AG04449 (cell line): ENCODE data around the gene MED13L.

Experiments
- CTCF ChIA-PET: fragments of 350-600 bp; formaldehyde crosslinking; extraction: SDS; loops from one replicate; lab custom pipeline; 2021; ENCODE audit warnings: antibody characterized with exemption; lab: Yijun Ruan, JAX
- POLR2A ChIA-PET: fragments of 400-600, 350-600 bp; formaldehyde crosslinking; extraction: SDS; loops from one replicate; lab custom pipeline; 2020; ENCODE audit warnings: antibody characterized with exemption, inconsistent platforms; lab: Yijun Ruan, JAX
- DNase-seq: peaks from one replicate; pipeline ENCODE4 v3.0.0-alpha.2; 2010; ENCODE audit warnings: low read depth, low spot score
- H3K4me3 ChIP-seq: 2 replicates; pipeline ENCODE4 v1.5.1; 2011; ENCODE audit warnings: low read depth, mild to moderate bottlenecking, control low read depth, low read length
- TF ChIP-seq, protein P1 (sequence below): IDR thresholded peaks from one replicate; pipeline ENCODE4 v1.5.1; 2011; ENCODE audit warnings: mild to moderate bottlenecking, moderate library complexity, low read length, control low read depth, inconsistent platforms; ENCODE audit not compliant: insufficient read depth; ENCODE audit errors: missing control alignments

MED13L gene

DNA sequence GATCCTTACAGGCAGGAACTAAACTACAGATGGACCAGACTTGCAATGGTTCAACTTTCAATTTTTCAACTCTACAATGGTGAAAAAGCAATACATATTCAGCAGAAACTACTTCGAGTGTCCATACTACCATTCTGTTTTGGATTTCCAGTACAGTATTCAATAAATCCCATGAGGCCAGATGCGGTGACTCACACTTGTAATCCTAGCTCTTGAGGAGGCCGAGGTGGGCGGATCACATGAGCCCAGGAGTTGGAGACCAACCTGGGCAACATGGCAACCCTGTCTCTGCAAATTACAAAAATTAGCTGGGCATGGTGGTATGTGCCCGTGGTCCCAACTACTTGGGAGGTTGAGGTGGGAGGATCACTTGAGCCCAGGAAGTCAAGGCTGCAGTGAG, 336.1 kb downstream of the MED13L start:
- no peak for DNase-seq
- ChIA-PET CTCF (no interaction called here), POLR2A (no interaction called here)
- TF ChIP-seq, protein P1, sequence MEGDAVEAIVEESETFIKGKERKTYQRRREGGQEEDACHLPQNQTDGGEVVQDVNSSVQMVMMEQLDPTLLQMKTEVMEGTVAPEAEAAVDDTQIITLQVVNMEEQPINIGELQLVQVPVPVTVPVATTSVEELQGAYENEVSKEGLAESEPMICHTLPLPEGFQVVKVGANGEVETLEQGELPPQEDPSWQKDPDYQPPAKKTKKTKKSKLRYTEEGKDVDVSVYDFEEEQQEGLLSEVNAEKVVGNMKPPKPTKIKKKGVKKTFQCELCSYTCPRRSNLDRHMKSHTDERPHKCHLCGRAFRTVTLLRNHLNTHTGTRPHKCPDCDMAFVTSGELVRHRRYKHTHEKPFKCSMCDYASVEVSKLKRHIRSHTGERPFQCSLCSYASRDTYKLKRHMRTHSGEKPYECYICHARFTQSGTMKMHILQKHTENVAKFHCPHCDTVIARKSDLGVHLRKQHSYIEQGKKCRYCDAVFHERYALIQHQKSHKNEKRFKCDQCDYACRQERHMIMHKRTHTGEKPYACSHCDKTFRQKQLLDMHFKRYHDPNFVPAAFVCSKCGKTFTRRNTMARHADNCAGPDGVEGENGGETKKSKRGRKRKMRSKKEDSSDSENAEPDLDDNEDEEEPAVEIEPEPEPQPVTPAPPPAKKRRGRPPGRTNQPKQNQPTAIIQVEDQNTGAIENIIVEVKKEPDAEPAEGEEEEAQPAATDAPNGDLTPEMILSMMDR: no peak
- no peak overlapping the region for H3K4me3 ChIP-seq

DNA sequence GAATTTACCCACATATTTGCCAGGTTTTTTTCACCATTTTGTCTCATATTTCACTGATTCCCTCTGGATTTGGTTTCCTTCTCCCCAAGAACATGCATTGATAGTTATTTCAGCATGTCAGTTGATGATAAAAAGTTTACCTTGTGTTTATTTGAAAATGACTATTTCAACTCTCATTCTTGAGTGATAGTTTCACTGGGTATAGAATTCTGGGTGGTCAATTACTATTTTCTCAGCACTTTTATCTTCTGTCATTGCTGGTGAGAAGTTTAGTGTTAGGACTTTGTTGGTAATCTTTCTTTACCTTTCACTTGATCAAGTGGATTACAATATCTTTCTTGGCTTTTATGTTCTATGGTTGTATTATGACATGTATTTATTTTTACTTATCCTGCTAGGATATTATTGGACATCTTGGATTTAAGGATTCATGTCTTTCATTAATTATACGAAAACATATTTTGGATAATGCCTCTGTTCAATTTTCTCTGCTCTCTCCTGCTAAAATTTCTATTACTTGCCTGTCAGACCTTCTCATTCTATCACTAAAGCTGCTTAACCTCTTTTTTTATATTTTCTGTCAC, 338.6 kb downstream of the MED13L start:
- H3K4me3 ChIP-seq: no peak overlapping the region
- TF ChIP-seq, protein P1: no peak
- no peak for DNase-seq
- ChIA-PET POLR2A (no interaction called here), CTCF (interaction anchor here (1.7 kb wide), 1 partner anchor 21 kb away, joined by 4 read pairs; no protein-coding TSS in a partner anchor)

DNA sequence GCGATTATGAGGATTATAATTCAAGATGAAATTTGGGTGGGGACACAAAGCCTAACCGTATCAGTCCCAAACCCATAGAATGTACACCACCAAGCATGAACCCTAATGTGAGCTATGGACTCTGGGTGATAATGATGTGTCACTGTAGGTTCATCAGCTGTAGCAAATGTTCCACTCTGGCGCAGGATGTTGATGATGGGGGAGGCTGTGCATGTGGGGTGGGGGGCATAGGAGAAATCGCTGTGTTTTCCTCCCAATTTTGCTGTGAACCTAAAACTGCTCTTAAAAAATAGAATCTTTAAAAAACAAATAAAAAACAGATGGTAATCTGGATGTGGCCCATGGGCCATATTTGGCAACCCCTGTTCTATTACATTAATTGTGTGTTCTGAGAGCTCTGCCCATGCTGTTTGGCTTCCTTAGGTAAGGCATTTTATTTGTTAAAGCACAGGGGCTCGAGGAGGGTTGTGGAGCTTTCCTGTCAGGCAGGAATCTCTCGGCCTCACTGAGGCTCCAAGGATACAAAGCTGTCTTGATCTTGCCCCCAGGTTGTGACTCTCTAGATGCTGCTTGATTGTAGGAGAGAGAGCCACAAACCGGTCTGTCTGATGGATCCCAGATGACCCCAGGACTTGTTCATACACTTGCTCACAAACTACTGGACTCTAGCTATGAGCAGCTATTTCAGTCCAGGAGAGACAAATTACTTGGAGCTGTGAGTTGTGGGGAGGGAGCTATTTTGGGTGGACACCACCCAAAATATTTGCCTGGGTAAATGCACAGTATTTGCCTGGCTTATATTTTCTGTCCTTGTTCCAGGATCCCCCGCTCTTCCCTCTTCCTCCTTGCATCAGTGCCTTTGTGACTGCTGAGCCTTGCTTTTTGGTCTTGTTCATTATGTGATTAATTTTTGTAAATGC, 340.2 kb downstream of the MED13L start:
- ChIA-PET POLR2A (no interaction called here), CTCF (interaction anchor here (1.0 to 1.5 kb wide), 2 partner anchors 9 to 19 kb away, joined by 3 to 4 read pairs; no protein-coding TSS in a partner anchor)
- TF ChIP-seq, protein P1: no peak

DNA sequence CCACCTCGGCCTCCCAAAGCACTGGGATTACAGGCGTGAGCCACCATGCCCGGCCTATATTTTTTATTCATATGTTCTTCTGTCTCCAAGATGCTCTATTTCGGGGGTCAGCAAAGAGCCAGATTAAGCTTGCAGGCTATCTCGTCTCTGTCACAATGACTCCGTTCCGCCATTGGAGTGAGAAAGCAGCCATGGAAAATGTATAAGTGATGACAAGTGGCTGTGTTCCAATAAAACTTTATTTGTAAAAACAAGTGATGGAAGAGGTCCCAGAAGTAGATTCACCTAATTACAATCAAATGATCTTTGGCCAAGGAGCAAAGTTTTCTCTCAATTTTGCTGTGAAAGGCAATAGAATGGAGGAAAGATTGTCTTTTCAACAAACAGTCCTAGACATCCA, 342.6 kb downstream of the MED13L start:
- DNase-seq: no peak
- H3K4me3 ChIP-seq: no peak overlapping the region
- TF ChIP-seq, protein P1: no peak
- ChIA-PET CTCF (interaction anchor here (0.8 kb wide), 1 partner anchor 17 kb away, joined by 3 read pairs; no protein-coding TSS in a partner anchor), POLR2A (no interaction called here)

More for the DNA sequence above, 340.2 kb downstream of the MED13L start:
- H3K4me3 ChIP-seq: no peak overlapping the region
- no peak for DNase-seq

DNA sequence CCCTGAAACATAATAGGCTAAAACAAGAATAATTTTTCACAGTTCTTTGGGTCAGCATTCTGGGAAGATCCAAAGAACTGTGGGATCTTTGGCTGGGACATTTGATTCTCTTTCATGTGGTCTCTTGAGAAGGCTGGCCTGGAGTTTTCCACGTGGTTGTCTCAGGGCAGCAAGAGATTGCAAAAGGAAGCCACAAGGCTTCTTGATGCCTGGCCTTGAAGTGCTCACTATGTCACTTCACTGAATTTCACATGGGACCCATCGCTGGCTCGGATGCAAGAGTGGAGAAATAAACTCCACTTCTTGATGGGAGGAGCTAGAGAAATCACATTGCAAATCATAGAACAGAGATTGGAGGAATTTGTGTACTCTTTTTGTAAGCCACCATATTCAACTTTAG, 343.4 kb downstream of the MED13L start:
- TF ChIP-seq, protein P1: no peak
- CTCF ChIA-PET: interaction anchor here (0.8 kb wide), 2 partner anchors 14 to 16 kb away, joined by 3 read pairs; no protein-coding TSS in a partner anchor
- POLR2A ChIA-PET: no interaction called here
- no peak overlapping the region for H3K4me3 ChIP-seq
- no peak for DNase-seq

DNA sequence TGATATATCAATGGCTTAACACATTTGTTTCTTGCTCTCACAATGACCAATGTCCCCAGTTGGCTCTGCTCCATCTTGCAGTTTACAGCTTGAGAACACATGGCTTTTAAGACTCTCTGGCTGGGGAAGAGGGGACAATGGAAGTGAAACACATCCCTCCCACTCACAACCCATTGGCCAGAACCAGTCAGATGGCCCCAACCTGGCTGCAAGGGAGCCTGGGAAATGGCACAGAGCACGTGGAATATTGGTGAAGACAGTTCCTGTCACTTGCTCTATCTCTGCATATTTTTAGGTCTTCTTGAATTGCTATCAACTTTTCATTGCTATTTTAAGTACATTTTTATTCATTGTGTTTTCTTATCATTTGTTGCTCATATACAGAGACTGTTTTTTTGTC, 345.4 kb downstream of the MED13L start:
- no peak overlapping the region for H3K4me3 ChIP-seq
- ChIA-PET CTCF (no interaction called here), POLR2A (no interaction called here)
- TF ChIP-seq, protein P1: no peak
- no peak for DNase-seq
